GM19043 (cell line): Measurements from ENCODE around the gene SPATA25.
A peak's percentile ranks its signal among the peaks of the same experiment; 100 is the strongest.

Source experiments
- ATAC-seq: cut with Tn5 transposase; IDR thresholded peaks from one replicate; pipeline ENCODE4 v1.9.1; 2021; ENCODE audit warnings: low read depth; ENCODE audit not compliant: unreplicated experiment

The SPATA25 gene

DNA sequence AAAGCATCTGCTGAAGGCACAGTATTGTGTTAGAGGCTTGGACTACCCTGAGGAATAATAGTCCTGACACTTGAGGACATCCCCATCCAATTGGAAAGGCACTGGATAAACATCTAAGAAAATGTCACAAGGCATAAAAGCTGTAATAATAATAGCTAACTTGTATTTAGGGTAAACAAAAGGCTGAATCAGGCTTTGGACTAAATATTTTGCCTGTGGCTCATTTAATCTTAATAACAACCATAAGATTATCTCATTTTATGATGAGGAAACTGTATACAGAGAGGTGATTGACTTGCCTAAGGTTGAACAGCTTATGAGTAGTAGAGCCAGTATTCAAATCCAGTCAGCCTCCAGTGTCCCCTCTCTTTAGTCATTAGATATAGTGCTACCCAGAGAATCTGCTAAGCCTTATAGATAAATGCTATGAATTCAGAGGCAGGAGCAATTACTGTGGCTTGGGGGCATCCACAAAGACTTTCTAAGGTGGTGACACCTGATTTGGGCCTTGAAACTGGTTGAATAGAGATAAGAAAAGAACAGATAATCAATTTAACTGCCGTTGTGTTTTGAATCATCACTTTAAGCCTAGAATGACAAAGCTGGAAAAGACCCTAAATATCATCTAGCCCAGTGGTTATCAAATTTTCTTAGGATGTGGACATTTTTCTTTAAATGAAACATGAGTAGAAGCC is 13.9 kb downstream of the SPATA25 start:
- ATAC-seq = no peak

GRCh38 chr20:45872626-45873025 is 14.8 kb downstream of the SPATA25 start:
- ATAC-seq = no peak

- ATAC-seq = no peak
Measured at GRCh38 chr20:45867819-45868176, 19.6 kb downstream of the SPATA25 start.

GRCh38 chr20:45867136-45867818 is 20.1 kb downstream of the SPATA25 start:
- no peak for ATAC-seq

DNA sequence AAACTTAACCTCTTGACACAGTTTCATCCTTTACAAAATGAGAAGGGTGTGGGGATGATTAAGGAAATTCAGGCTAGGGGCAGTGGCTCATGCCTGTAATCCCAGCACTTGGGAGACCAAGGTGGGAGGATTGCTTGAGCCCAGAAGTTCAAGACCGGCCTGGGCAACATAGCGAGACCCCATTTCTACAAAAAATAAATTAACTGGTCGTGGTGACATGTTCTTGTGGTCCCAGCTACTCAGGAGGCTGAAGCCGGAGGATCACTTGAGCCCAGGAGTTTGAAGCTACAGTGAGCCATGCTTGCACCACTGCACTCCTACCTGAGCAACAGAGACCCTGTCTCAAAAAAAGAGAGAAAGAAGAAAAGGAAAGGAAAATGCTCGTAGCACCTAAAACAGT is 21.0 kb downstream of the SPATA25 start:
- ATAC-seq = no peak

DNA sequence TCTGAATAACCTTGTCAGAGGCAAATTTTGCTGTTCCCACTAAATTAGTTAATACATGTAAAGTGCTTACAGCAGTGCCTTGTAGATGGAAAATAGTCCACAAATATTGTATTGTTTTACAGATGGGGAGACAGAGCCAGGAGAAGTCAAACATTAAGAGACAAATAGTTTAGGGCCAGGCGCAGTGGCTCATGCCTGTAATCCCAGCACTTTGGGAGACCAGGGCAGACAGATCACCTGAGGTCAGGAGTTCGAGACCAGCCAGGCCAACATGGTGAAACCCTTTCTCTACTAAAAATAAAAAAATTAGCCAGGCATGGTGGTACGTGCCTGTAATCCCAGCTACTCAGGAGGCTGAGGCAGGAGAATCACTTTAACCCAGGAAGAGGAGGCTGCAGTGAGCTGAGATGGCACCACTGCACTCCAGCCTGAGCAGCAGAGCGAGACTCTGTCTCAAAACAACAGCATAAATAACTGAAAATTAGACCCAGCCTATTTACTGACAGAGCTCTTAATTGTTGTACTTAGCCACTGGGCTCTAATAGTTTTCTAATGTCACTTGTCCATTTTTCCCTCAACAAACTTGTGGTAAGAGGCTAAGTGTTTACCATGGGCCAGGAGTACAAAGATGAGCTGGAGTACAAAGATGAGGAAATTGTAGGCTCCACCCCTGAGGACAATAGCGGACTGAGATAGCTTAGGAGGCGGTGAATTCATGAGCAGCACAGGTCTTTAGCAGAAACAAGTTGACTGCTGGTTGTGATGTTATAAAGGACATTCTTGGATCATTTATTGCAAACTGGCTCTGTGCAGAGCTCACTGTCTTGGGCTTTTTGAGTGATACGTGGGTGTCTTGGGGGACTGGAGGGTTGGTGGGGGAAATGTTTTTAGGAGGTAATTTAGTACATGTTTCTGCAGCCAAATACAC is 23.6 kb downstream of the SPATA25 start:
- no peak for ATAC-seq

DNA sequence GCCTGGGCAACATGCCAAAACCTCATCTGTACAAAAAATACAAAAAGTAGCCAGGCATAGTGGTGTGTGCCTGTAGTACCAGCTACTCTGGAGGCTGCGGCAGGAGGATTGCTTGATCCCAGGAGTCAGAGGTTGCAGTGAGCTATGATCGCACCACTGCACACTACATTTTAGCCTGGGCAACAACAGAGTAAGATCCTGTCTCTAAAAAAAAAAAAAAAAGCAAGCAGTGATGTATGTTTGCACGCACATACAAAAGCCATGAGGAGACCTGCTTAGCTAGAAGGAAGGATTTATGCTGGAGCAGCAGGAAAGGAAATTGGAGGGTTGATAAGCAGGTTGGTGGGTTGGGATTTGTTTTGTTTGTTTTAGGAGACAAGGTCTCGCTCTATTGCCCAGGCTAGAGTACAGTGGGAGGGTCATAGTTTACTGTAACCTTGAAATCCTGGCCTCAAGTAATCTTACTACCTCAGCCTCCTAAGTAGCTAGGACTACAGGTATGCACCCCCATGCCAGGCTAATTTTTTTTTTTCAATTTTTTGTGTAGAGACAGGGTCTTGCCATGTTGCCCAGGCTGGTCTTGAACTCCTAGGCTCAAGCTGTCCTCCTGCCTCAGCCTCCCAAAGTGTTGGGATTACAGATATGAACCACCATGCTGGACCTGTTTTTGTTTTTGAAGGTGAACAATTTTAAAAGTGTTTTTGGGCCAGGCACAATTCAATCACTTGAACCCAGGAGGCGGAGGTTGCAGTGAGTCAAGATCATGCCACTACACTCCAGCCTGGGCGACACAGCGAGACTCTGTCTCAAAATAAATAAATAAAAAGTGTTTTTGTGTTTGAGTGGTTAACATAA is 26.0 kb downstream of the SPATA25 start:
- ATAC-seq = no peak

DNA sequence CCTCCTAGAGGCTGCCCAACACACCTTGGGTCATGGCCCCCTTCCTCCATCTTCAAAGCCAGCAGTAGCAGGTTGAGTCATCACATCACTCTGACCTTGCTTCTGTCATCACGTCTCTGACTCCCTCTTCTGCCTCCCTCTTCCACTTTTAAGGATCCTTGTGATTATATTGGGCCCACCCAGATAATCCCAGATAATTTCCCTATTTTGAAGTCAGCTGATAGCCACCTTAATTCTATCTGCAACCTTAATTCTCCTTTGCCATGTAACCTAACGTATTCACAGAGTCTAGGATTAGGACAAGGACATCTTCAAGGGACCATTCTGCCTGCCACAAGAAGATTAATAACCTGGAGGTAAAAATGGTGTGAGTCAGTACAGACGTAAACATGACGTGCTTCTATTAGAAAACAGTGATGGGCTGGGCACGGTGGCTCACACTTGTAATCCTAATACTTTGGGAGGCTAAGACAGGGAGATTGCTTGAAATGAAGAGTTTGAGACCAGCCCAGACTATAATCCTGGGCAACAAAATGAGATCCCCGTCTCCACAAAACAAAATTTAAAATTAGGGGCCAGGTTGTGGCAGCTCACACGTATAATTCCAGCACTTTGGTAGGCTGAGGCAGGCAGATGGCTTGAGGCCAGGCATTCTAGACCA is 26.7 kb downstream of the SPATA25 start:
- no peak for ATAC-seq

DNA sequence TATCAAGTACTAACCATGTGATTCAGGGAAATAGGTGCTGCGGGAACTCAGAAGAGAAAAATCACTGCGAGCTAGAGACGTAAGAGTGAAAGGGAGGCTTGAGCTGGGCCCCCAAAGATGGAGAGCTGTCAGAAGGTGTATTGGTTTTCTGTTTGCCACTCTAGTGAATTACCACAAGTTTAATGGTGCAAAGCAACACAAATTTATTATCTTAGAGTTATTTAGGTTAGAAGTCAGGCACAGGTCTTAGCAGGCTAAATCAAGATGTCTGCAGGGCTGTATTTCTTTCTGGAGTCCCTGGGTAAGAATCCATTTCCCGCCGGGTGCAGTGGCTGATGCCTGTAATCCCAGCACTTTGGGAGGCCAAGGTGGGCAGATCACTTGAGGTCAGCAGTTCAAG is 27.5 kb downstream of the SPATA25 start:
- no peak for ATAC-seq

- no peak for ATAC-seq
Measured at GRCh38 chr20:45857882-45858216, 29.6 kb downstream of the SPATA25 start.

DNA sequence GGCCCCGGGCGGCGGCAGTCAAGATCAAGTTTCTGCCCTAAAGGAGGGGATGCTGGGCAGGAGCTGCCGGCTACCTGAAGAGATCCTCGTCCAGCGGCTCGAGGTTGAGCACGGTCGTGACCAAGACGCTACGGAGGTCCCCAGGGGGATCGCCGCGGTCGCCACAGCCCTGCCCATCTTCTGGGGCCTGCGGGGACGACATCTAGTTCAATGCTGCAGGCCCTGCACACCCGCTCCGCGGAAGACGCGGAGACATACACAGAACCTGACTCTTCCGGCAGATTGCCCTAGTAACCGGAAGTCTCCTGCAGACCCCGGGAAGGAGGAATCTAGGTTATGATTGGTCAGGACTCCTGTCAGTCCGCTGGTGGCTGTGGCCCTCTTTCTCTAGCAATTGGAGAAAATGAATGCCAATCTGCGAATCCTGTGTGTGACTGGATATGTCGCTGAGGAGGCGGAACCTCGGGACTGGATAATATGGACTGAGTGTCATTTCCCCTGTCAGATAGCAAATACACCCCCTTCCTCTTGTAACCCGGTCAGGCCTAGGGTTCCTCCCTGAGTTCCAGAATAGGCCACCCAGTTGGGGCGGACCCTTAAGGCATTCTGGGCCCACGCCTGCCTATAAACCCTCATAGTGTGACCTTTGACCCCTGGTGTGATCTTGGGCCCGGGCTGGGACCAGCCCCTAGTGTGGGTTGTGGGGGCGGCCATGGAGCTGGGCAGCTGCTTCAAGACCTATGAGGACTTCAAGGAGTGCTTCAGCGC is 30.1 kb downstream of the SPATA25 start, which contains the start of the genes ACOT8 and ZSWIM3:
Gene ACOT8, minus strand, starts transcription at position 279 of the 768 bp plus-strand sequence. Its CDS starts 77 bp downstream, at position 202.
Gene ZSWIM3, plus strand, starts transcription at position 501 of the 768 bp plus-strand sequence. Its CDS starts 212 bp downstream, at position 713.
- peak; percentile 96 for ATAC-seq

DNA sequence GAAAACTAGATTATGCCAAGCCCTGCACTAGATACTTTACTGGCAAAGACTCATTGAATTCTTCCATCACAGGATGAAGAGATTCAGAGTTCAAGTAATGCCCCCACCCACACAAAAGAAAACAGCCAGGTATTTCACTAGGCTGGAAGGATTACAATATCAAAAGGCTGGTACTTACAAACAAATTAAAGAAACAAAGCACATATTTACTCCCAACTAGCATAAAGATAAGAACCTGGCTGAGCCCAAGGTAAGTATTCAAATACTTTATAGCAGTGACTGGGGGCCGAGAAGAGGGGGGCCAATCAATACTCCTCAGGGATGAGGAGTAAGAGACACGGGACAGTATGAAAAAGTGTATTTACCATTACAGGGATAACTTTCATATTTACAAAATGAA is 33.9 kb downstream of the SPATA25 start:
- no peak for ATAC-seq

DNA sequence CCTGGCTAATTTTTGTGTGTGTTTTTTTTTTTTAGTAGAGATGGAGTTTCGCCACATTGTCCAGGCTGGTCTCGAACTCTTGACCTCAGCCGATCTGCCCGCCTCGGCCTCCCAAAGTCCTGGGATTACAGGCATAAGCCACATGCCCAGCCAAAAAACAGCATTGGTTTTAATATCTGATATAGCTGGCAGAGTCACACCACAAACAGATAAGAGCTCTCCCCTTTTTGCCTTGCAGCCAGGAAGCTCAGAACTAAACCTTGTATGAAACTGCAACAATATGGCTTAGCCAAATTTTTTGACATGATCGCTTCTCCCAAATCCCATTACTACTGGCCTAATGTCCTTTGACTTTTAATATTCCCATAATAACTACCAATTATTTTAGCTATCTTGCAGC is 35.1 kb downstream of the SPATA25 start:
- ATAC-seq = no peak

- no peak for ATAC-seq
Measured at GRCh38 chr20:45851501-45851900, 35.9 kb downstream of the SPATA25 start.

DNA sequence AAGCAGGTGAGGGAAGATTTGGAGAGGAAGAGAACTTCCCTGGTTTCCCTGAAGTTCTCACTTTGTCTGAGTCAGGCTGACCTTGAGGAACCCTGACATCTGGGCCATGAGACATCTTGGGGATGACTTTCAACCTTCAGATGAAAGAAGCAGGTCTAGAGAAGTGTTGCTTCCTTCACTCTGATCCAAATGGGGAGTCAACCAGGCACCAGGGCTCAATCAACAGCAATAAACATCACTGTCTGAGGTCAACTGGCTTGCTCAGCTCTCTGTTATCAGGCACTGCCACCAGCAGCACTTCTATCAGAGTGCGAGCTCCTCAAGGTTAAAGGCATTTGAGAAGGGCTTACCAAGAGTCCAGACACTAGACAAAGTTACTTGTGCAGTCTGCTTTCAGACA is 36.5 kb downstream of the SPATA25 start:
- no peak for ATAC-seq

DNA sequence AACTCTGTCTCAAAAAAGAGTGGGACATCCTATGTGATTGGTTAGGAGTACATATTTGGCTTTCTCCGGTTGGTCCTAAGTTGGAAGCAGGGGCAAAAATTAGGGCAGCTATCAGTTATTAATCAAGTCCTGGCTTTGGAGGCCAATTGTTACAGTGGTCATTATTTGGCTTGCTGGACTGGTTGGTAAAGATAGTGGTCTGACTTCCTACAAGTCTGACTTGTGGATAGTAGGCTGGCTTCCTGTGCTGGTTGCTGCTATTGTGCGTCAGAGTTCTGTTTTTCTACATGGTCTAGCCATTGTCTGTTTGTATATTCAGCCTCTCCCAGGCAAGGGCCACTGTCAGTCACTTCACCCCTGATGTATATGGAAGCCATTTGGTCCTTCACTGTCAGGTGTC is 37.2 kb downstream of the SPATA25 start:
- ATAC-seq = no peak

GRCh38 chr20:45848969-45849582 is 38.3 kb downstream of the SPATA25 start:
- no peak for ATAC-seq

GRCh38 chr20:45848421-45848820 is 39.0 kb downstream of the SPATA25 start:
- ATAC-seq = no peak

GRCh38 chr20:45845452-45845851 is 42.0 kb downstream of the SPATA25 start:
- no peak for ATAC-seq
